Ascending aorta (tissue), 2 donors: ENCODE measurements around the gene CIC. TPM values are rescaled to one million over a fixed set of nuclear protein-coding genes. Genes with fewer than 3 reads are reported as not detected.
"Not testable (repeated sequence)": the region's sequence is repeated elsewhere in the genome, so short reads cannot be mapped to it uniquely, and the experiment has no call there.

ENCODE experiments used
- DNase-seq, 2 donors: peaks; one replicate each; pipeline ENCODE4 v3.0.0-alpha.2; 2019; ENCODE audit warnings: low spot score in 2 of 2
- H3K27ac ChIP-seq, 2 donors: fragments of 200-600 bp; sonication (generic); one replicate each; pipeline ENCODE4 v1.5.1; 2016 to 2017; ENCODE audit warnings: mild to moderate bottlenecking in 1 of 2
- H3K27me3 ChIP-seq: fragments of 200-600 bp; sonication (generic); one replicate; pipeline ENCODE4 v1.5.1; 2017
- H3K36me3 ChIP-seq, 2 donors: fragments of 200-600 bp; sonication (generic); one replicate each; pipeline ENCODE4 v1.5.1; 2016
- H3K4me1 ChIP-seq, 2 donors: fragments of 200-600 bp; sonication (generic); one replicate each; pipeline ENCODE4 v1.5.1; 2016 to 2017; ENCODE audit warnings: mild to moderate bottlenecking in 1 of 2
- H3K4me3 ChIP-seq, 2 donors: fragments of 200-600 bp; sonication (generic); one replicate each; pipeline ENCODE4 v1.5.1; 2016 to 2017; ENCODE audit warnings: mild to moderate bottlenecking in 1 of 2
- H3K9me3 ChIP-seq, 2 donors: fragments of 200-600 bp; sonication (generic); one replicate each; pipeline ENCODE4 v1.5.1; 2016
- intact Hi-C: fragments of 100-400 bp; cut with DNase I; formaldehyde crosslinking; loops from one replicate; pipeline ENCODE4 v1.15.1; 2023
- total RNA-seq: library from RNA; depleted of rRNA; stranded (reverse); fragments of >200 nt; gene quantifications from one replicate; pipeline ENCODE4 v1.1.0, GENCODE V29; 2016
- TF ChIP-seq, protein P1 (sequence below), 3 experiments: fragments of 200-600 bp in 2 of 3; fragments of 450-650 bp in 1 of 3; sonication (generic) in 2 of 3; IDR thresholded peaks; one replicate each; pipeline ENCODE4 v1.5.1; 2016 to 2019; ENCODE audit warnings: antibody characterized with exemption in 3 of 3, mild to moderate bottlenecking in 1 of 3, moderate library complexity in 1 of 3

Gene CIC
- total RNA-seq, 1 donor from 2014 or later: 247 TPM

DNA sequence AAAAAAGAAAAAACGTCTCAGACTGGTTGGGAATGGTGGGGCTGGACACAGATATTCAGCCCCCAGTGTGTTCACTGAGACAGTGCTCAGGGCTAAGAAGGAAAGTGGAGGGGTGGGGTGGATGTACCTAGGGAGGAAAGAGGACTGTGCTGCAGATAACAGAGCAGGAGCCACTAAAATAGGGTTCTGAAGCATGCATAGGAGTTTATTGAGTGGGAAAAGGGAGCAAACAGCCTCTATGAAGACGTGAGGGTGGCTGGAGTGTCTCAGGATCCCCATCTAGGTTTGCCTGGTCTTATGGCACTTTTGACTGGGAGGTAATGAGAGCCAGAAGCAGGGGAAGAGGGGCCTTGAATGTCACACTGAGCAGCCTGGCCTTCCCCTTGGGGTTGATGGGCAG is 59.8 kb downstream of the CIC start:
- intact Hi-C loops: loop anchor here (5.0 kb wide), 1 partner anchor 372 kb away; the partner anchor contains the start of gene RABAC1

DNA sequence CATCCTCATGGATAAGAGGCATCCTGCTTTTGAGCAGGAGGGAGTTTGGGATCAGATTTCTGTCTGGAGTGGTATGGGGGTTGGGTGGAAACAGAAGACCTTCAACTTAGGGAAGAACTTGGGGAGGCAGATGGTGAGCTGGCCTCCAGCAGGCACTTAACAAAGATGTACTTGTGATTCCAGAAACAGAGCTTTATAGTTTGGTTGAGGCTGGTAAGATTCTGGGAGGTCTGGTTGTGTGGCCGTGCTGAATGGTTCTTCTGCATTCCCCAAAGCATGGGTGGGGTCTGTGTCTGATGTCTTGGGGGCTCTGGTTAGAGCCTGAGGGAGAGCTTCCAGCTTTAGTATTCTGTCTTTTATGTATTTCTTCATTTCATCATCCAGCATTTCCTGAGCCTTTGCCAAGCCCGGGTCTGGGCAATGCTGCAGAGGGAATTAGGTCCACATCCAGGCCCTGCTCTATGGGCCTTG is 61.2 kb downstream of the CIC start:
- Histone ChIP-seq H3K4me1 (peaks cover 0 to 17% of the 10 kb centered on the region in 2 donors), H3K27me3 (no peaks in the 10 kb centered on the region), H3K36me3 (peaks cover 4 to 14% of the 10 kb centered on the region in 2 donors), H3K9me3 (no peaks in the 10 kb centered on the region), H3K4me3 (no peak overlapping the region), H3K27ac (no peak overlapping the region)
- DNase-seq: no peak
- intact Hi-C loops: no loop called here
- TF ChIP-seq, protein P1, sequence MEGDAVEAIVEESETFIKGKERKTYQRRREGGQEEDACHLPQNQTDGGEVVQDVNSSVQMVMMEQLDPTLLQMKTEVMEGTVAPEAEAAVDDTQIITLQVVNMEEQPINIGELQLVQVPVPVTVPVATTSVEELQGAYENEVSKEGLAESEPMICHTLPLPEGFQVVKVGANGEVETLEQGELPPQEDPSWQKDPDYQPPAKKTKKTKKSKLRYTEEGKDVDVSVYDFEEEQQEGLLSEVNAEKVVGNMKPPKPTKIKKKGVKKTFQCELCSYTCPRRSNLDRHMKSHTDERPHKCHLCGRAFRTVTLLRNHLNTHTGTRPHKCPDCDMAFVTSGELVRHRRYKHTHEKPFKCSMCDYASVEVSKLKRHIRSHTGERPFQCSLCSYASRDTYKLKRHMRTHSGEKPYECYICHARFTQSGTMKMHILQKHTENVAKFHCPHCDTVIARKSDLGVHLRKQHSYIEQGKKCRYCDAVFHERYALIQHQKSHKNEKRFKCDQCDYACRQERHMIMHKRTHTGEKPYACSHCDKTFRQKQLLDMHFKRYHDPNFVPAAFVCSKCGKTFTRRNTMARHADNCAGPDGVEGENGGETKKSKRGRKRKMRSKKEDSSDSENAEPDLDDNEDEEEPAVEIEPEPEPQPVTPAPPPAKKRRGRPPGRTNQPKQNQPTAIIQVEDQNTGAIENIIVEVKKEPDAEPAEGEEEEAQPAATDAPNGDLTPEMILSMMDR (IDR thresholded peaks at IDR 0.05): no peak

More for the DNA sequence above, 59.8 kb downstream of the CIC start:
- Histone ChIP-seq H3K4me1 (peaks cover 3 to 29% of the 10 kb centered on the region in 2 donors), H3K27me3 (peaks cover 8% of the 10 kb centered on the region), H3K27ac (no peak overlapping the region), H3K4me3 (no peak overlapping the region), H3K9me3 (no peaks in the 10 kb centered on the region), H3K36me3 (peaks cover 0 to 2% of the 10 kb centered on the region in 2 donors)
- no peak for DNase-seq
- TF ChIP-seq, protein P1 (IDR thresholded peaks at IDR 0.05): no peak

DNA sequence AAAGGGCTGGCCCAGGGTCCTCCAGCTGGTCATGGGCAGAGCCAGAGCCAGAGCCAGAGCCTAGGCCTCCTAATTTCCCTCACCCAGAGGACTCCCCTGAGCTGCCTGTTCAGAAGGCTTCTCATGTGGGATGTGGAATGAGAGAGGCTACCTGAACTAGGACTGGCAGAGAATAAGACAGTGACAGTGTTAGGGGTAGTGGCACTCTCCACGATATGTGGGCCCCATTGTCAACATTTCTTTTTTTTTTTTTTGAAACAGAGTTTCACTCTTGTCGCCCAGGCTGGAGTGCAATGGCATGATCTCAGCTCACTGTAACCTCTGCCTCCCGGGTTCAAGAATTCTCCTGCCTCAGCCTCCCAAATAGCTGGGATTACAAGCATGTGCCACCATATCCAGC is 62.3 kb downstream of the CIC start:
- H3K4me3 ChIP-seq, intact Hi-C loops, H3K27me3 ChIP-seq, H3K27ac ChIP-seq, DNase-seq, H3K9me3 ChIP-seq: not testable (repeated sequence)
- H3K36me3 ChIP-seq: peaks cover 10 to 21% of the 10 kb centered on the region in 2 donors
- peaks cover 0 to 14% of the 10 kb centered on the region in 2 donors for H3K4me1 ChIP-seq

DNA sequence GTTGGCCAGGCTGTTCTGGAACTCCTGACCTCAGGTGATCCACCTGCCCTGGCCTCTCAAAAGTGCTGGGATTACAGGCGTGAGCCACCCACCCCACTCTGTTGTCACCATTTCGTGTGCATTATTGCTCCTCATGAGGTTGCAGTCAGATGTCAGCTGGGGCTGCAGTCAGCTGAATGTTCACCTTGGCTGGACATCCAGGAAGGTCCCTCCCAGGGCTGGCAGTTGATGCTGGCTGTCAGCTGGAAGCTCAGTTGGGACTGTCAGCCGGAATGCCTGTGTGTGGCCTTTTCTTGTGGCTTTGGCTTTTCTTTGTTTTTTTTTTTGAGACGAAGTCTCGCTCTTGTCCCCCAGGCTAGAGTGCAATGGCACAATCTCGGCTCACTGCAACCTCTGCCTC is 63.0 kb downstream of the CIC start:
- Histone ChIP-seq H3K36me3 (peaks cover 17 to 28% of the 10 kb centered on the region in 2 donors), H3K9me3 (no peaks in the 10 kb centered on the region), H3K4me3 (no peak overlapping the region), H3K27ac (no peak overlapping the region), H3K27me3 (no peaks in the 10 kb centered on the region), H3K4me1 (peaks cover 0 to 8% of the 10 kb centered on the region in 2 donors)
- TF ChIP-seq, protein P1 (IDR thresholded peaks at IDR 0.05): no peak
- intact Hi-C loops: no loop called here
- DNase-seq: no peak

DNA sequence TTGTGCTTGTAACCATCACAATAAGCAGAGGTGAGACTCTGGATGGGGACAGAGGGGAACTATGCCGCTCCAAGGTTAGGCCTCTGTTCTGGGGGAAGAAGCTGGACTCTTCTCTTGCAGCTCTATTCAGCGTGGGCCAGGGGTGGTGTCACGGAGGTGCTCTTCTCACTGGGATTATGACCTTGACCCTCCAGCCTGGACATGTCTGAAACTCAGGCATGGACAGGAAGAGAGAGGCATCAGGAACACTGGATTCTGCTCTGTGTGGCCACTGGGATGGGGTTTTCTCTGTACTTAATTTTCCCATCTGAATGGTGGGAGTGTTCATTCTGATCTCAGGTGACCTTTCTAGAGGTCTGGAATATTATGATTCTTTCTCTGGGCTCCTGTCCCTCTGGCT is 64.0 kb downstream of the CIC start:
- no peak for DNase-seq
- TF ChIP-seq, protein P1 (IDR thresholded peaks at IDR 0.05): no peak
- Histone ChIP-seq H3K36me3 (peaks cover 18 to 35% of the 10 kb centered on the region in 2 donors), H3K4me1 (peaks cover 0 to 2% of the 10 kb centered on the region in 2 donors), H3K9me3 (no peaks in the 10 kb centered on the region), H3K27ac (no peak overlapping the region), H3K4me3 (no peak overlapping the region), H3K27me3 (no peaks in the 10 kb centered on the region)
- intact Hi-C loops: no loop called here

DNA sequence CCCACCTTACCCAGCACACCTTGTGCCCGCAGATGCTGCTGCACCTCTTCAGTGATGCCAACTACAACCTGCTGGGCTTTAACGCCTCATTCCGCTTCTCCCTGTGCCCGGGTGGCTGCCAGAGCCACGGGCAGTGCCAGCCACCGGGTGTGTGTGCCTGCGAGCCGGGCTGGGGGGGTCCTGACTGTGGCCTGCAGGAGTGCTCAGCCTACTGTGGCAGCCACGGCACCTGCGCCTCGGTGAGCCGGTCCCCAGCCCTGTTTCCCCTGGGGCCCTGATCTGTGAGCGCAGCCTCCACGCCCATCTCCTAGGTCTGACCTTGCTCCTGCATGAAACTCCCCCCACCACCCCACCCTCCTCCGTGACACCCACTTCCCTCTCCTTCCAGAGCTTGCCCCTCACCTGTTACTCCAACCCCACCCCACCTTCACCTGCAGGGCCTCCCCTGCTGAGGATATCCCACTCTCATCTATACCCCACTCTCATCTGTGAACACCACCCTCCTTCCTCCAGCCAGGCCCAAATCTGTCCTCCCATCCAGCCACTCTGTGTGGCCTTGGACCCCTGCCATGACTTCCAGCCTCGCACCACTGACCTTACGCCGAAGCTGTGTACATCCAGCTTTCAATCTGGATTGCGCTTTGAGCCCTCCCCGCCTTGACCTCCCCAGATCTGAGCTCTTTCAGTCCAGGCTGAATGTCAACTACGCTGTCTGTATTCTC is 65.1 kb downstream of the CIC start:
- no peak for DNase-seq
- intact Hi-C loops: no loop called here
- Histone ChIP-seq H3K4me1 (no peaks in the 10 kb centered on the region), H3K9me3 (no peaks in the 10 kb centered on the region), H3K27ac (no peak overlapping the region), H3K4me3 (no peak overlapping the region), H3K36me3 (peaks cover 18 to 40% of the 10 kb centered on the region in 2 donors), H3K27me3 (no peaks in the 10 kb centered on the region)
- TF ChIP-seq, protein P1 (IDR thresholded peaks at IDR 0.05): no peak
